HPDE6-E6E7 (cell line): ENCODE data around the gene PACS1.

Experiments
- DNase-seq: peaks from one replicate; pipeline ENCODE4 v3.0.0; 2011; ENCODE audit warnings: missing footprints; ENCODE audit errors: extremely low spot score

PACS1 gene

GRCh38 chr11:66187453-66187852 is 117.4 kb downstream of the PACS1 start:
- no peak for DNase-seq

- DNase-seq = peak; percentile 55
Observed at GRCh38 chr11:66188580-66188979, 118.5 kb downstream of the PACS1 start.

- no peak for DNase-seq
Observed at GRCh38 chr11:66189031-66189745, 119.1 kb downstream of the PACS1 start.

GRCh38 chr11:66190786-66191185 is 120.7 kb downstream of the PACS1 start:
- DNase-seq = no peak

GRCh38 chr11:66192181-66192863 is 122.2 kb downstream of the PACS1 start:
- DNase-seq = no peak

- DNase-seq = no peak
Observed at GRCh38 chr11:66194391-66194790, 124.3 kb downstream of the PACS1 start.

GRCh38 chr11:66195867-66196266 is 125.8 kb downstream of the PACS1 start:
- DNase-seq = no peak

- DNase-seq = no peak
Observed at GRCh38 chr11:66203847-66204246, 133.8 kb downstream of the PACS1 start.

- DNase-seq = no peak
Observed at GRCh38 chr11:66204412-66204811, 134.3 kb downstream of the PACS1 start.

- DNase-seq = no peak
Observed at GRCh38 chr11:66207816-66208215, 137.7 kb downstream of the PACS1 start.

- DNase-seq = no peak
Observed at GRCh38 chr11:66211100-66211499, 141.0 kb downstream of the PACS1 start.

GRCh38 chr11:66216911-66217310 is 146.8 kb downstream of the PACS1 start:
- DNase-seq = no peak

GRCh38 chr11:66218036-66218435 is 148.0 kb downstream of the PACS1 start:
- DNase-seq = no peak

- no peak for DNase-seq
Observed at GRCh38 chr11:66218846-66219620, 149.0 kb downstream of the PACS1 start.

- no peak for DNase-seq
Observed at GRCh38 chr11:66219846-66220565, 149.9 kb downstream of the PACS1 start.

- no peak for DNase-seq
Observed at GRCh38 chr11:66220566-66220935, 150.5 kb downstream of the PACS1 start.

- DNase-seq = no peak
Observed at GRCh38 chr11:66221012-66221411, 150.9 kb downstream of the PACS1 start.

- DNase-seq = no peak
Observed at GRCh38 chr11:66221726-66222236, 151.7 kb downstream of the PACS1 start.

GRCh38 chr11:66222358-66223149 is 152.5 kb downstream of the PACS1 start:
- peak; percentile 91 for DNase-seq

- DNase-seq = no peak
Observed at GRCh38 chr11:66224226-66224855, 154.3 kb downstream of the PACS1 start.

- DNase-seq = no peak
Observed at GRCh38 chr11:66225066-66225465, 155.0 kb downstream of the PACS1 start.
